Measurements from ENCODE around the gene EXT2. TPM values are rescaled to one million over a fixed set of nuclear protein-coding genes. Genes with fewer than 3 reads are reported as not detected.

EXT2 gene
- total RNA-seq, 1 donor from 2014 or later: 48.1 TPM

DNA sequence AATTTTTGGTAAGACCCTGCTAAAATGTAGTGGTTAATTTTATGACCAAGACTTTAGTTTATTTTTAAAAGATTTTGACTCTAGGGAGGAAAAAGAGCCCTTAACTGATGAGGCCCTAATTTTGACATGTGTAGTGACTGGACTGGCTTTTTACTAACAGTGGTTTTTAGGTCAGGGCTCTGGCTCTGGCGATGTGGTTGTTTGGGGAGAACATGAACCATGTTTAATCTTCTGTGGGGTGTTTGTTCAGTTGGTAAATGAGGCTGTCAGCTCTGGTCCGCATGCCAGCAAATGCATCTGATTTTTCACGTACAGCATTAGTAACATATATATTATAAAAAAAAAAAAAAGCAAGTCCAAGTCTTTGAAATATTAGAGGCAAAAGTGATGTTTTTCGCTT lies 104.3 kb downstream of the EXT2 start:
- DNase-seq (ENCODE audit: low spot score): no peak

DNA sequence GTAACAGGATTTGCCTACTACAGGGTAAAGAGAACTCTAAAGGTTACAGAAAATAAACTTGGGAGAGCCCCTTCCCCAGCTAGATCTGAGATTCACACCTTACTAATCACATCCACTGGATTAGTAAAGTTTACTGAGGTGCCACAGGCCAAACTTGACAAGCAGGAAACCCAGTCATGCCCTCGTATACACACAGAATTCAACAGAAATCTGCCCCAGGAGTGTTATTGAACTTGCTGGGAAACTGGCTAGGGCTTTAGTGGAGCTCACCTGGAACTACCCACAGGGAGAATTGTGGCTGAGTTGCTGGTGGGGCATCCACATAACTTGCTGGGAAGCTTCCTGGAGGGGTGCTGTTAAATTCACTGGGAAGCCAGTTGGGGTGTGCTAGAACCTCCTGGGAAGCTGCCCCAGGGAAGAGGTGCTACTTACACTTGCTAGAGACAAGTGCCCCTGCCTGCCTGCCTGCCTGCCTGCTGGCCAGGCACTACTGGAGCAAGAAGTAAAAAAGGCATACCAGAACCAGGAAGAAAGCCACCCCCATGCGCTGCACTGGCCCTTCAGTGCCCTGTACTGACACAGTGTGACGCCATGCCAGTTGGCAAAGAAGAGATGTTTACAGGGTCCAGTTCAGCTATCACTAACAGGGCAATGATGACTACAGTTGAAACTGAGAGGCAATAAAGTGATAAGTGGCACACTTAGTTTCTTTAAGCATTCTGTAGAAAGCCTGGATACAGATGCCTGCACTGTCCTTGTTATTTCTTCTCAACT lies 108.0 kb downstream of the EXT2 start:
- no peak for DNase-seq (ENCODE audit: low spot score)

DNA sequence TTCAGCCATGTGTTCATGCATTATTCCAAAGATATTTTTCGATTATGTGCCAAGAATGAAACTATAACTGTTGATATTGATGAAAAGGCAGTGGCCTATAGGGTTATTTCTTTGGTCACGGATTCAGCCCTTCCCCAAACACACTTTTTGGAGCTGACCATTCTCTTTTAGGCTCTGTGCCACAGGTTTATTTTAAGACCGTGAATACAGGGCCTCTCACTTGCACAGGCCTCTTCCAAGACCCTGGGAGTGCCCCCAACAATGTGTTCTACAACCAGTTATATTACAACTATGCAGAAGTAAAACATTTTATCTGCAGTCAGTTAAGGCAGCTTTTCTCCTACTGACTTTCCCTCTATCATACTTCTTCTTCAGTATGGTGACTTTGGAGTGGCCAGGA lies 109.9 kb downstream of the EXT2 start:
- no peak for DNase-seq (ENCODE audit: low spot score)

DNA sequence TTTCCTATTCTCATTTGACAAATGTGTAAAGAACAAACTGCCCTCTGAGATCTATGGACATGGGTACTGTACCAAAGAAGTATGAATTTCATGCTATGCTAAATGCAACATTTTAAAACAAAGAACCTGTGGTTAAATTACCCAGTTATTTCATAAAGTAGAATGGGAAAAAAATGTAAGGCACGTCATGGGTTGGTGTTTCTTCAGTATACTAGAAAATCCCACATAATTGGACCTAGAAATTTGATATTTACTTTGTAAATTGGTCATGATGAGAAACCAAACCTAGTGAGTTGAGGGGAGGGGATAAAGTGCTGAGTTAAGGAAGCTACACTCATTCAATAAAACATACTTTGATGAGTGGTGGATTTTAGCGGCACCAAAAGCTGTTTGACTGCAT lies 110.4 kb downstream of the EXT2 start:
- no peak for DNase-seq (ENCODE audit: low spot score)

DNA sequence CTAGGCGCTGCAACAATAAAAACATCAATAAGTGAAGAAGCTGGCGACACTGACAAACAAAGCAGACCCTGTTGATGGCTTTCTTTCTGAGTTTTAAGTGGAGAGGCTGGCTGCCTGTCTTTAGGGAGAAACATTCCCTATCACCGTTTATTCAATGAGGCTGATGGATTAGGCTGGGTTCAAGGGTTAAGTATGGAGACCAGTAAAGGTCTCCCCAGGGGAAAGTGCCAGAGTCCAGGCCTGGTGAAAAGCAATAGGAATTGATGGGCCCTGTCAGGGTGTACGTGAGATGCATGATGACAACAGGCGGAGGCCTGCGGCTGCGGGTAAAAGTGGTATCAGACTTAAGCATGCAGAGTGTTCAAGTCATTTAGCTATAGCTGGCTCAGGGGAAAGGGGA lies 111.8 kb downstream of the EXT2 start:
- no peak for DNase-seq (ENCODE audit: low spot score)

DNA sequence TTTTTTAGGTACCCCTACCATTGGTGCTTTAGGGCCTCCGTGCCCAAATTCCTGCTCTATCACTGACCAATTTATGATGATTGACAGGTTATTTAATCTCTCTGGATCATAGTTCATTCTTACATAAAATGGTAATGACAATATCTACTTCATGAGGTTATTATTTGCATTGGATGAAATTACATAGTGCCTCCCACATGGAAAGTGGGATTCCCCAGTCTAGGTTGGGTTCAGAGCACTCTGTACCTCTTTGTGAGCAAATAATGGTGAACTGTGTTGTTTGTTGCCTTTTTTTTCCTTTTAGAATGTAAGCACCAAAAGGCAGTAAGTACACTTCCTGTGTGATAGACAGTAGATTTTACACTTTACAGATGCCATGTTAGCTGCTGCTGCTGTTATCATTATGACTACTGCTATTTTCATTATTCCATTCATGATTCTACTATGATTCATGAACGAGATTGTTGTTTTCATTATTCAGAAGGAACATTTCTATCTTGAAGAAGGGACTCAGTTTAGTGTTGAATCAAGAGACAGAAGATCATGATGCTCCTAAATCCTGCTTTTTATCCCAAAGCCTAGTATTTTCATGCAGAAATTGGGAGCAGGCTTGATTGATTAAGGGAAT lies 113.6 kb downstream of the EXT2 start:
- no peak for DNase-seq (ENCODE audit: low spot score)

DNA sequence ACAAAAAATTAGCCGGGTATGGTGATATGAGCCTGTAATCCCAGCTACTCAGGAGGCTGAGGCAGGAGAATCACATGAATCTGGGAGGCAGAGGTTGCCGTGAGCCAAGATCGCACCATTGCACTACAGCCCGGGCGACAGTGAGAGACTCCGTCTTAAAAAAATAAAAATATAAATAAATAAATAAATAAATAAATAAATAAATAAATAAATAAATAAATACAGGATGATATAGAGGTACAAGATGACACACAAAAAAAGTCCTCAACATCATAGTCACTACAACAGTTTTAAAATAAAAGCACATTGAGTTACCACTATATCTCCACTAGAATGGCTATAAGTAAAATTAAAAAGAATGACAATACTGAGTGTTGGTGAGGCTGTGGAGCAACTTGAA lies 116.7 kb downstream of the EXT2 start:
- no peak for DNase-seq (ENCODE audit: low spot score)

DNA sequence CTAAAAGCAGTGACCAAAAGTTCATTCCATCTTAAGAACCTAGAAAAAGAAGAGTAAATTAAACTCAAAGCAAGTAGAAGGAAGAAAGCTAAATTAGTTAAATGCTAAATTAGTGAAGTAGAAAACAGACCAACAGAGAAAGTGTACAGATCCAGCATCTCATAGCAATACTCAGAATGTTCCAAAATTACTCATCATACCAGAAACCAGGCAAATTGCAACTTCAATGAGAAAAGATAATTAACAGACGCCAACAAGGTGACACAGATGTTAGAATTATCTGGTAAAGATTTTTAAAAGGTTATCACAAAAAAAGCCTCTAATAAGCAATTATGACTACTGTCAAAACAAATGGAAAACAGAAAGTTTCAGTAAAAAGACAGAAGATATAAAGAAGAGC lies 117.7 kb downstream of the EXT2 start:
- DNase-seq (ENCODE audit: low spot score): no peak

DNA sequence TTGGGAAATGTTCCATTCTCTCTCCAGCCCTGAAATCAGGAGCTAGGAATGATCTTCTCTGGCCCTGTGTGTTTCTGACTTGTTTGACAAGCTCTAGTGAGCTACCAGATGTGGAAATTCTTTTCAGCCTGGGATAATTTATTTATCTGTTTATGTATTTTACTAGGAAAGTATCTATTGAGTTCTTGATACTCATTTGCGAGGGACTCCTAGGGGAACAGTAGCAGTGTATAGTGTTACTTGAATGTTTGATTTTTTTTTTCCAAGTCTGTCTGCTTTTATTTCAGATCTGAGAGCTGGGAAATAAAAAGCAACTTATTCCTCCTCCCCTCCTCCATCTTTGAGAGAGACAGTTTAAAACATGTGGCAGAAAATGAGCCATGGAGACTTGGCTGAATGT lies 122.0 kb downstream of the EXT2 start:
- DNase-seq (ENCODE audit: low spot score): no peak

DNA sequence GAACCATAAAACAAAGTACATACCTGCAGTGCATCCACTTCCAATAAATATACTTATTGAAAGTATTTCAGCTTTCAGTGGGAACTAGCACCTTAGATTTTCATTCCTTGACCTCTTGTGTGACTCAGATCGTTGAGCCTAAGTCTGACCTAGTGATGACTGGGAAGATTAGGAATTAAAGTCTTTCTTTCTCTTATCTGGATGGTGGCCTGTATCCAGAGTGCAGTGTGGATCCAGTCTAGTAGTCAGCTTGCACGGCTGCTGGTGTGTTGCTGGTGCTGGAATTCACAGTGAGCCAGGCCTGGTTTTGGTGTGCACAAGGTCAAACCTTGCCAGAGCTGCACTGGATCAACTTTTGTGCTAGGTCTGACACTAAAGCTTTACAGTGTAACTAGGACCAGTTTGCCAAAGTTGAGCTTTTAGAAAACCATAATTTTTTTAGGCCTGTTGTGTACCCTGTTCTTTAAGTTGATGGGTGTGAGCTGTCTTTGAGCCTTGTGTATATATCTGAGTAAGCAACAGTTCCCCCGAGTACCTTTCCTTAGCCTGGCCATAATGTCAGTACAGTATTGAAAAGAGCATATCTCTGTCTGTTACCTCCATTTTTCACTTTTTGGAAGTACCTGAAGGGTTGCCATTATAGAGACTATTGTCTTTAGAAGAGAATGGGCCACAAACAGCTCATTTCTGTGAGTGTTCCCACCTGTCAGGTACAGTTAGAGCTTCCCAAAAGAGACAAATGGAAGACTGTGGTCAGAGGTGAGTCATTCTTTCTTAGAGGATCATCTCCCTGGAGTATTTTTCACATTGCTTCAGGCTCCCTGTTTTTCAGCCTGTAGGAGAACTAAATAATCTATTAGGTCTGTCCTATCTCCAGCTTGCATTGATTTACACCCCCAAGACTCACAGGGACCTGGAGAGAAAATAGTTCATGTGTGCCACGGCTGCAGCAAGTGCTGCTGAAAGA lies 124.6 kb downstream of the EXT2 start:
- no peak for DNase-seq (ENCODE audit: low spot score)

DNA sequence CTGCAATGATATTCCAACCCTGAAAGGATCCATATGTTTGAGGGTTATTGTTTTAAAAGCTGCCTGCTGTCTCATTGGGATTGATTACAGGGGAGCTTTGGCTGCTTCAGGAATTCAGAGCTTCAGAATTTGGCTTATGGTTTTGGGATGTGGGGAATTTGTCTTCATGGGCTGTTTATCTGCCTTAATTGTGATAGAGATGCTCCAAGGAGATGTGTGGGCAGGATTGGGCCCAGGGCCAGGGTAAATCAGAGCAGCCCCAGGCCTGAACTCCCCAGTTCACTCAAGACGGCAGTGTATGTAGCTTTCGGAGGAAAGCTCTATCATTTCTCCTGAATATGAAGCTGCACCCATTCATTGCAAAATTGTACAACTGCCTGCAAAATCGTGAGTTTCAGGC lies 126.0 kb downstream of the EXT2 start:
- DNase-seq (ENCODE audit: low spot score): no peak

DNA sequence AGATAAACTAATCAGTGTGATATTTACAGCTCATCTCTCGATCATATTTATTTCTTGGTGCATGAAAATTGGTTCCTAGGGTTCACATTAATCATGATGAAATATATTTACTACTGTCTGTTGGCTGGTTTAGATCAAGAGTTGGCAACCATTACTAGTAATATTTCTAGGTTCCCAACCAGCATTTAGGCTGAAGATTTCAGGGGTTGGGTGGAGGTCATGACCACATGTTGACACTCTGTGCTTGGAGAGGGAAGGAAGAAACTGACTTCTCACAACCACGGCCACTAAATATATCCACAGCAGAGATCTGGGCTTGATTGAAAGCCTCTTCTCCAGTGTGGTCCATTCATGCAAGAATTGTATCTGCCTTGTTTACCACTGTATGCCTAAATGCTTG lies 126.5 kb downstream of the EXT2 start:
- DNase-seq (ENCODE audit: low spot score): no peak

DNA sequence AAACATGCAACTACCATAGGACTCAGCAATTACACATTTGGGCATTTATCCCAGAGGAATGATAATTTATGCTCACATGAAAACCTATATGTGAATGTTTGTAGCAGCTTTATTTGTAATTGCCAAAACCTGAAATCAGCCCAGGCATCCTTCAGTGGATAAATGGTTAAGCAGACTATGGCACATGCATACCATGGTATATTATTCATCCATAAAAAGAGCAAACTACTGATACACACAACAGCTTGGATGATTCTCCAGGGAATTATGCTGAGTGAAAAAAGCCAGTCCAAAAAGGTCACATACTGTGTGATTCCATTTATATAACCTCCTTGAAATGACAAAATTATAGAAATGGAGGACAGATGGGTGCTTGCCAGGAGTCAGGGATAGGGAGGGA lies 127.8 kb downstream of the EXT2 start:
- DNase-seq (ENCODE audit: low spot score): no peak

DNA sequence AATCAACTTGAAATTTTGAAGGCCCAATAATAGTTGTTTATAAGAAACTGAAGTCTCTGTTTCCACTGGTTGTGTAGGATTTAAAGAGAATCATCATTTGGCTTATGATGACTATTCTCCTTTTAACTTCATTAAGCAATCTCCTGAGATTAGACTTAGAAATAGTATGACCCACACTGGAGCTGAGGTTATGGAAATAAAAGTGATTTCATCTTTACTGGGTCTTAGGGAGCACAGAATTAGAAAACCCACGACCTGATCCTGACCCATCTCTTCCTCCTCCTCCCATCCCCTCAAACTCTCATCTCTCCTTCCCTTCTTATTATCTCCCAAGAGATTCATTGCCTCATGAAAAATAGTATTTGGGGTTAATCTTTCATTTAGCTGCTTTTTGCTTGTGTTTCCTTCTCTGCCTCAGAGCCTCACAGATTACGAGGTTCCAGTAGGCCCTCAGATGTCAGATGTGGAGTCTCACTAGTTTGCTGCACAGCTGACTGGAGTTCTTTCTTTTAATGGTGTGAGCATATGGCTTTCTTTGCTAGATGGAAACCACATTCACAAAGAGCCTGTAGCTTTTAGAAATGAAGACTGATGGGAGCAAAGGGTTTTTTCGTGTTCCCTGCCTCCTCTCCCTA lies 129.5 kb downstream of the EXT2 start:
- DNase-seq (ENCODE audit: low spot score): no peak

DNA sequence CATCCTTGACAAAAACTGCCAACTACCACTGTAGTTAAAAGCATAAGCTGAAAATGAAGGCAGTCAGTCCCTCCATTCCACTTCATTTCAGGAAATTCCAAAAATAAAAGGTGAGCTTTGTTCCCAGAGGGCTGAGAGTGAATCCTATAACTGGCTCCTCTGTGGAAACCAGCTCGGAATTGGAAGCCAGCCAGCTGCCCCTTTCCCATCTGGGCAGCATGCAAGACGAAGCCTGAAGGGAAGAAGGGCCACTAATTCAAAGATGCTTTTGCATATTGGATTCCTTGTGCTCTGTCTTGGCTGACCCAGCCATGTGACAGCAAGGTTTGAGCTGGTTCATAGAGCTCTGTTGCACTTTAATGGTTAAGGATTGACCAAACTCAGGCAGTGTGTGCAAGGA lies 131.0 kb downstream of the EXT2 start:
- DNase-seq (ENCODE audit: low spot score): no peak

DNA sequence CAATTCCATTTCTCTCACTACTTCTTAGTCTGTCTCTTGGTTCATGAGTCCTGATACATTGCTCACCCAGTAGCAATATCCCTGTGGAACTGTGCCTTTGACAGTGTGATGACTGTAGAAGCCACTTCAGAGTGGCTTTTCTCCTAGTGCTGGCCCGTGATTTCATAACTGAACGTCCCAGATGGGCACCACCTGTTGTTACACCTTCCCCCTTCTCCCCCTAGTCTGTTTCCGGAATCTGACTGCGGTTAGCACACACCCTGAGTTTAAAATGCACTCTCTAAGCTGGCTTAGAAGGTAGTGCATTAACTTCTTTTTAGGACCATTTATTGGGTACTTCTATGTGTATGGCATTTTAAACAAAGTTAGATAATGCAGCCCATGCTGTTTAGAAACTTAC lies 131.5 kb downstream of the EXT2 start:
- no peak for DNase-seq (ENCODE audit: low spot score)

DNA sequence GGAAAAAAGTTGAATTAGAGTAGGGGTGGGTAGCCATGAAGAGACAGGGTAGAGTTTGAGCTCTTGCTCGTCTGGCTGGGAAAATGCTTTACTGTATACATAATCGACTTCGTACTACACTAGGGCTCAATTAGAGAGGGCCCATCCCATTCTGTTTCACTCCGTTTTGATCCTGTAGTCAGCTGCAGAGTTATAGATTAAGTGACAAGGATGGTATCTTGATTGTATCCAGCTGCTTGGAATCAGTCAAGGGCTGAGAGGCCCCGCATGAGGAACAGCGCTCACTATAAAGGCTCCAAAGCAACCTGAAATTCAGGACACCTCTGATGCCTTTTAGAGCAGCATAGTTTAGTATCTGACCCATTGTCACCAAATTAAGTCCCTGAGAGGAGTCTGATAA lies 132.9 kb downstream of the EXT2 start:
- no peak for DNase-seq (ENCODE audit: low spot score)

DNA sequence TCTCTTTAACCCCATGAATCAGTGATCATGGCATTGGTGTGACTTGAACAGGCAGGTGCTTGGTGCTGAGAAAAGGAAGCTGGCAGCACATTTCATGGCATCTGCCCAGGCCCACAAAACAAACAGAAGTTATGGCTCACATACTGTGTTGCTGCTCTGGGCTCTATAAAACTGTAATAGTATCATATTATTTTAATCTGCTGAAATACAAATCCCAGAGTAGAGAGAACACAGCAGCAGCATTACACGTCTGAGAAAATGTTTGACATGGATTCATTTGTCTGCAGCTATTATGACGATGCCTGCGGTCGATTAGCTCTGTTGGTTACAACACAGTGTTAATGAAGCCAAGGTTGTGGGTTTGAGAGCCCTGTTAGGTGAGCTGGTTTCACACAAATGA lies 133.6 kb downstream of the EXT2 start:
- no peak for DNase-seq (ENCODE audit: low spot score)

DNA sequence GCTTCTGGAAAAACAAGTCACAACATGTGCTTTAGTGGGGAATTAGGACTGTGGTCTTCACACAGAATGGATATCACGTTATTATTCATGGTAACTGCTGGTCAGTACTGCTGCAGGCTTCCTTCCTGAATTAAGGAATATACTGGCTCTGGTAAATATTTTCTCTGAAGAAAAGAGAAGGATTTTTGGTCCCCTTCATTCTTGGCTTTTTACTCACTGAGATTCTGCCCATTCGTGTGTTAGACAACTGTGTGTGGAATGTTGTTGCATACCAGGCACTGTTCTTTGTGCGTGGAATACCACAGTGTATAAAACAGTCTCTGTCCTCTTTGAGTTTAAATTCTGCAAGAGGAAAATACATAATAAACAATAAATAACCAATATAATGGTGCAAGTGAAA lies 134.1 kb downstream of the EXT2 start:
- no peak for DNase-seq (ENCODE audit: low spot score)

DNA sequence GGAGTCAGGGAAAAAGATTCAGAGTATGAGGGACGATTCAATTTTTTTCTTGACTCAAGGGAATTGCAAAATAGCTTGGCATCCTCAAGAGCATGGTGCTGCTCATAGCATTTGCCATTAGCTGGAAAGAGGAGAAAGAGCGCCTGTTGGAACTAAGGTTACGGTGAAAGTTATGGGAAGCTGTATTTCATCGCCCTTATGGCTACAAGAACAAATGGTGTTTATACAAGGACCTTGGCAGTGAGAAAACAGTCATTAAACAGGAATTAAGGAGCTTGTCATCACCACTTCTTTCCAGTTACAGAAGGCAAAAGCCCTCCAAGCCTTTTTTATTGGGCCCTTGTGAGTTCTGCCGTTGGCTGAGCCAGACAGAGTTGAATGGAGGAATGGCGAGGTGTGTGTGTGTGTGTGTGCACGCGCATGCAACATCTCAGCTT lies 140.3 kb downstream of the EXT2 start:
- no peak for DNase-seq (ENCODE audit: low spot score)

DNA sequence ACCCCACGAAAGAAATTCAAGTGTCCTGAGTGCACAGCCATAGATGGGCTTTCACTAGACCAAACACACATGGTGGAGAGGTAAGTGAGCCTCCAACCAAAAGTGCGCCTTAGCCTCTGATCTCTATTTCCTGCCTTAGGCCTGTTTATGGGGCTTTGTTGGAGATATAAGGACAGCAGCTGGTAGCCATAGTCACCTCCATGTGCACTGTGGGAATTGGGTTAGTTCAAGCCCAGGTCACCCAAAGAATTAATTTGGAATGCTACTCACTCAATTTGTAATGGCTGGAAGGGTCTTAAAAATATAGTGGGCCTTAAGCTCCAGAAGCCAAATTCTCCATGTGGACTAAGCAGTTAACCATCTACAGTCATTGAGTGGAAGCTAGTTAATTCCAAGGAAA lies 140.8 kb downstream of the EXT2 start:
- no peak for DNase-seq (ENCODE audit: low spot score)

DNA sequence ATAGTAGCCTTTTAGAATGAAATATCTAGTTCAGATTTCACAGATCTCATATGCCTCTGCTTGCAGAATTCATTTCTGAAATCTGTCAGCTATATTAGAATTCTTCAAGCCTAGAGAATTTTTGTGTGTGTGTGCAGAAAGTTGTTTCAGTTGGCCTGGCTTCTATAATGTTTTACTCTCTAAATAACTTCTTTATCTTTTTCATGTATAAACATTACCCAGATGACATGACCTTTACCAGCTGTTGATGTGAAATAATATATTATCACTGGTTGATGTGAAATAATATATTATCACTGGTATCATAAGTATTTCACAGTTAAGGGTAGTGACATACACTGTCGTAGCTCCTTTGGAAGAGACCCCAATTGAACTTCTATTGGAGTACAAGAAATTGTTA lies 141.7 kb downstream of the EXT2 start:
- DNase-seq (ENCODE audit: low spot score): no peak

Data from ureter (tissue), 1 donor.